ENCODE results near the gene RAB5IF.

Gene RAB5IF

DNA sequence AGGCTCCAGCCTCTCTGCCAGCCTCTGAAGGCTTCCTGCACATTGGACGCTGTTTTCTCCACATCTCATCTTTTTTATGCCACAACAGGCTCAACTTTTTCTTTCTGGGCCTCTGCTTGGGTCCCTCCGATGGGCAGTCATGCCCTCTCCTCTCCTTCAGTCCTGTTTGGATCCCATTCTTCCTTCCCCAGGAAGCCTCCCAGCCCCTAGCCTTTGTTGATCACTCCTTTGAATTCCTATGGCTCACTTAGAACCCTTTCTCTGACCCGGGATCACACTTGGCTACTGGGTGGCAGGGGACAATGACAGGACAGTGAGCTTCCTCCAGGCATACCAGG lies 35.9 kb downstream of the RAB5IF start:
- in situ Hi-C loops (cut with MboI; ENCODE audit: low pct_unique_long_range_greater_than_20kb, low sequenced_read_pairs, unreplicated experiment), result no loop called here
- TF ChIP-seq, protein P1, sequence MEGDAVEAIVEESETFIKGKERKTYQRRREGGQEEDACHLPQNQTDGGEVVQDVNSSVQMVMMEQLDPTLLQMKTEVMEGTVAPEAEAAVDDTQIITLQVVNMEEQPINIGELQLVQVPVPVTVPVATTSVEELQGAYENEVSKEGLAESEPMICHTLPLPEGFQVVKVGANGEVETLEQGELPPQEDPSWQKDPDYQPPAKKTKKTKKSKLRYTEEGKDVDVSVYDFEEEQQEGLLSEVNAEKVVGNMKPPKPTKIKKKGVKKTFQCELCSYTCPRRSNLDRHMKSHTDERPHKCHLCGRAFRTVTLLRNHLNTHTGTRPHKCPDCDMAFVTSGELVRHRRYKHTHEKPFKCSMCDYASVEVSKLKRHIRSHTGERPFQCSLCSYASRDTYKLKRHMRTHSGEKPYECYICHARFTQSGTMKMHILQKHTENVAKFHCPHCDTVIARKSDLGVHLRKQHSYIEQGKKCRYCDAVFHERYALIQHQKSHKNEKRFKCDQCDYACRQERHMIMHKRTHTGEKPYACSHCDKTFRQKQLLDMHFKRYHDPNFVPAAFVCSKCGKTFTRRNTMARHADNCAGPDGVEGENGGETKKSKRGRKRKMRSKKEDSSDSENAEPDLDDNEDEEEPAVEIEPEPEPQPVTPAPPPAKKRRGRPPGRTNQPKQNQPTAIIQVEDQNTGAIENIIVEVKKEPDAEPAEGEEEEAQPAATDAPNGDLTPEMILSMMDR (IDR thresholded peaks at IDR 0.05; ENCODE audit: extremely low read depth, insufficient read depth, missing control alignments), result no peak
- no peak for DNase-seq (ENCODE audit: low spot score)

DNA sequence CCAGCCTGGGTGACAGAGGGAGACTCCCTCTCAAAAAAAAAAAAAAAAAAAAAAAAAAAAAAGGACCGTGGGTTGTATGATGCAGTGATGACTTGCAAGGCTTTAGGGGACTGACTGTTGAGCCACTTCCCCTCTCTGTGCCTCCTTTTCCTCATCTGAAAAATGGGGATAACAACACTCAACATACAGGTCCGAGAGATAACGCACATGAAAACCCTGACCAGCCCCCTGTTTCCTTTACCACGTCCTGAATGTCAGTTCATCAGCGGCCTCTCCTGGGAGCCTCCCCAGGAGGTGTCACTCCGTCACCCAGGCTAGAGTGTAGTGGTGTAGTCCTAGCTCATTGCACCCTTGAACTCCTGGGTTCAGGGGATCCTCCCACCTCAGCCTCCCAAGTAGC lies 36.6 kb downstream of the RAB5IF start:
- in situ Hi-C loops (cut with MboI; ENCODE audit: low pct_unique_long_range_greater_than_20kb, low sequenced_read_pairs, unreplicated experiment), result no loop called here
- DNase-seq (ENCODE audit: low spot score), result no peak
- TF ChIP-seq, protein P1 (IDR thresholded peaks at IDR 0.05; ENCODE audit: extremely low read depth, insufficient read depth, missing control alignments), result no peak

DNA sequence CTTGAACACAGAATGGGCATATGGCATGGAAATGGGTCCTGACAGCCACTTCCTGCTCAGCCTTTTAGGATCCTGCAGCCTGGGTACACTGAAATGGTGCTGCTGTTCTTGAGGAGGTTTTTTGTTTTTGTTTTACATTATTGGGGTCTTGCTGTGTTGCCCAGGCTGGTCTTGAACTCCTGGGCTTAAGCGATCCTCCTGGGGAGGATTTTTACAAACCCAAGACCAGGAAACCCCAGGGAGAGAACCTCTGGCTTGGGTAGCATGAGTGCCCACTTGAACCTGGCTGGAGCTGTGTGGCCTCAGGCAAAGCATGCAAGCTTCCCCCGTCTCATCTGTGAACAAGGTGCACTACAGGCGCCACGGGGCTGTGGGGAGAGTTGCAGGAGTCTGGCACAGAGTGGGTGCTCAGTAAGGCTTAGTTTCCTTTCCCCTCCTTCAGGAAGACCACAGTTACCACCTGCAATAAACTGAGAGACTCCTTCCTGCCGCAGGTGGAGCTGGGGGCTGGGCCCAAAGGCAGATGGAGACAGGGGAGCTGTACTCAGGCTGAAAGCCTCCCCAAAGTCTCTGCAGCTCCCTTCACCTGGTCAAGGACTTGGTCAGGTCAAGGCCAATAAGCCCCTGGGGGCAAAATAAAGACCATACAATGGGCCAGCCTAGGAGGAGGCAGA lies 38.6 kb downstream of the RAB5IF start:
- TF ChIP-seq, protein P1 (IDR thresholded peaks at IDR 0.05; ENCODE audit: extremely low read depth, insufficient read depth, missing control alignments), result no peak
- DNase-seq (ENCODE audit: low spot score), result no peak
- in situ Hi-C loops (cut with MboI; ENCODE audit: low pct_unique_long_range_greater_than_20kb, low sequenced_read_pairs, unreplicated experiment), result no loop called here

DNA sequence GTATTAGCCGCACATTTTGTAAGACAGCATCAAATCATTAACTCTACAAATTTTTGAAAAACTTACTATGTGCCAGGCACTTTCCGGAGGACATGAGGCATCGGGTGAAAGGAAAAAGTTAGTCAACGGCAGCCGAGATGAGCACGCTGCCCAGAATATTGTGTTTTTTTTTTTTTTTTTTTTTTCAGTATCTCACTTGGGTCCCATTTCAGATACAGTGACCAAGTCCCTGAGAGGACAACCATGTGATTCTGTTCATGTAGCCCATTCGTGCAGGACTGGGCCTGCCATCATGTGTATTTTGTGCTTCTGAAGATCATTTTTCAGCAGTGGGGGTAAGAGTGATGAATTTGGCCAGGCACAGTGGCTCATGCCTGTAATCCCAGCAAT lies 39.1 kb downstream of the RAB5IF start:
- in situ Hi-C loops (cut with MboI; ENCODE audit: low pct_unique_long_range_greater_than_20kb, low sequenced_read_pairs, unreplicated experiment), result no loop called here
- TF ChIP-seq, protein P1 (IDR thresholded peaks at IDR 0.05; ENCODE audit: extremely low read depth, insufficient read depth, missing control alignments), result no peak
- no peak for DNase-seq (ENCODE audit: low spot score)

DNA sequence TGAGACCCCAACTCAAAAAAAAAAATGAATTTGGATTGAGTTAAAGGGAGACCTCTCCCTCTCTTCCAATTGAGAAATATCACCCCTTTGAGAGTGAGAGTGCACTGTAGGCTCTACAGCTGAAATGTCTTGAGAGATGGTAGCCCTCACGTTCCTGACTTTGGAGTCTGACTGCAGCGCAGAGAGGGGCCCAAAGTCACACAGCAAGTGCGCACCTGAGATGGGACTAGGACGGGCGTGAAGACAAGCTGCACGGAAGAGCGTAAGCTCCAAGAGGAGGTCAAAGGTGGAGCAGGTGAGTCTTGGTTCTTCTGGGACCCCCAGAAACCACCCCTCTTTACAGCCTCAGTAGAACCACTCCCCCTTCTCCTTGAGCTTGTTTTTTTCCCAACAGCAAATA lies 39.8 kb downstream of the RAB5IF start:
- in situ Hi-C loops (cut with MboI; ENCODE audit: low pct_unique_long_range_greater_than_20kb, low sequenced_read_pairs, unreplicated experiment), result no loop called here
- TF ChIP-seq, protein P1 (IDR thresholded peaks at IDR 0.05; ENCODE audit: extremely low read depth, insufficient read depth, missing control alignments), result no peak
- no peak for DNase-seq (ENCODE audit: low spot score)

DNA sequence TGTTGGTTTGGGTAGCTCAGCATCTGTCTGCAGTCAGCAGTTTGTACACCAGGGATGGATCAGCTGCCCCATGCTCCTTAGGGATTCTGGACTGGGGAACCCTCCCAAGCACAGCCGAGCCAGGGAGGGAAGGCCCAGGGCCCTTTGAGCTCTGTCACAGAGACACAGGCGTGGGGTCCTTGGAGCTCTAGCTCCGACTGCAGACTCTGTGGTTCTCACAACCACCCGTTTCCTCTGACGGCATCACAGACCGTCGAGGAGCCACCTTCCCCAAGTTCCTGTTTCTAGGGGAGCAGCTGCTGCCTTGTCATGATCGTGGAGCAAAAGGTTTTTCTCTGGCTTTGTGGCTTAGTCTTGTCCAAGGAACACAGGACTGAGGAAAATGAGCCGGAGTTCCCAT lies 40.4 kb downstream of the RAB5IF start, which contains the start of gene SLA2:
Gene SLA2, minus strand, starts transcription at position 199 of the 400 bp plus-strand sequence. CDS start 4,861 bp downstream, outside the sequence.
- in situ Hi-C loops (cut with MboI; ENCODE audit: low pct_unique_long_range_greater_than_20kb, low sequenced_read_pairs, unreplicated experiment), result no loop called here
- TF ChIP-seq, protein P1 (IDR thresholded peaks at IDR 0.05; ENCODE audit: extremely low read depth, insufficient read depth, missing control alignments), result no peak
- DNase-seq (ENCODE audit: low spot score), result peak; percentile 56

Data from GM13977 (cell line).